NCI-H1092 (cell line): Measurements from ENCODE around the gene IL25.
"Not testable (repeated sequence)": the region's sequence is repeated elsewhere in the genome, so short reads cannot be mapped to it uniquely, and the experiment has no call there.

Experiments
- DNase-seq: peaks from one replicate; lab custom pipeline; 2025; lab: John Stamatoyannopoulos, UW

IL25 gene

GRCh38 chr14:23372509-23372908 lies at the start of gene IL25:
Gene IL25 (plus strand): TSS chr14:23372809.
- DNase-seq = no peak

- DNase-seq = no peak
These were observed 48.7 kb upstream of the IL25 start for GRCh38 chr14:23323838-23324454.

GRCh38 chr14:23324455-23324846 lies 48.2 kb upstream of the IL25 start:
- DNase-seq = no peak

- no peak for DNase-seq
These were observed 47.6 kb upstream of the IL25 start for GRCh38 chr14:23324993-23325392.

- DNase-seq = not testable (repeated sequence)
These were observed 46.9 kb upstream of the IL25 start for GRCh38 chr14:23325746-23326145.

- DNase-seq = no peak
These were observed 45.9 kb upstream of the IL25 start for GRCh38 chr14:23326491-23327332.

GRCh38 chr14:23327947-23328744 lies 44.5 kb upstream of the IL25 start:
- peak; percentile 71 for DNase-seq

GRCh38 chr14:23335623-23336022 lies 37.0 kb upstream of the IL25 start:
- DNase-seq = no peak

GRCh38 chr14:23339506-23340268 lies 32.9 kb upstream of the IL25 start:
- DNase-seq = no peak

- no peak for DNase-seq
These were observed 28.1 kb upstream of the IL25 start for GRCh38 chr14:23344481-23344880.

GRCh38 chr14:23345987-23346692 lies 26.5 kb upstream of the IL25 start:
- DNase-seq = no peak

GRCh38 chr14:23346693-23347405 lies 25.8 kb upstream of the IL25 start:
- no peak for DNase-seq

GRCh38 chr14:23347406-23348296 lies 25.0 kb upstream of the IL25 start:
- no peak for DNase-seq

- no peak for DNase-seq
These were observed 24.3 kb upstream of the IL25 start for GRCh38 chr14:23348297-23348655.

GRCh38 chr14:23349156-23349845 lies 23.3 kb upstream of the IL25 start:
- DNase-seq = no peak

GRCh38 chr14:23351681-23352505 lies 20.7 kb upstream of the IL25 start:
- DNase-seq = peak; percentile 54

GRCh38 chr14:23352506-23353432 lies 19.8 kb upstream of the IL25 start, which contains the start of gene SLC22A17:
Gene SLC22A17 (minus strand): TSS chr14:23352887.
- peak; percentile 92 for DNase-seq
